Glomerular endothelial cell (primary cell): ENCODE results near the gene KCNK17. TPM values are rescaled to one million over a fixed set of nuclear protein-coding genes. Genes with fewer than 3 reads are reported as not detected.

Experiments used
- DNase-seq: peaks from one replicate; pipeline ENCODE4 v3.0.0-alpha.2; 2011; ENCODE audit warnings: low read depth, low spot score; ENCODE audit errors: extremely low read depth
- total RNA-seq: library from RNA; depleted of rRNA; stranded (reverse); fragments of >200 nt; gene quantifications from 2 replicates; pipeline ENCODE4 v1.2.3, GENCODE V29; 2015

KCNK17 gene
- total RNA-seq, 1 donor from 2014 or later = not detected

GRCh38 chr6:39274471-39274870 is 39.7 kb downstream of the KCNK17 start:
- no peak for DNase-seq

GRCh38 chr6:39273406-39273821 is 40.8 kb downstream of the KCNK17 start:
- DNase-seq = no peak

- no peak for DNase-seq
These were observed 44.3 kb downstream of the KCNK17 start for GRCh38 chr6:39269961-39270360.

GRCh38 chr6:39268721-39269120 is 45.5 kb downstream of the KCNK17 start:
- no peak for DNase-seq

- no peak for DNase-seq
These were observed 46.0 kb downstream of the KCNK17 start for GRCh38 chr6:39268171-39268570.

- DNase-seq = no peak
These were observed 47.4 kb downstream of the KCNK17 start for GRCh38 chr6:39266782-39267355.

GRCh38 chr6:39266375-39266774 is 47.8 kb downstream of the KCNK17 start:
- no peak for DNase-seq

- no peak for DNase-seq
These were observed 50.7 kb downstream of the KCNK17 start for GRCh38 chr6:39263303-39264037.

GRCh38 chr6:39261751-39262150 is 52.5 kb downstream of the KCNK17 start:
- DNase-seq = no peak

GRCh38 chr6:39260953-39261352 is 53.3 kb downstream of the KCNK17 start:
- DNase-seq = no peak

- no peak for DNase-seq
These were observed 53.8 kb downstream of the KCNK17 start for GRCh38 chr6:39260456-39260855.

- DNase-seq = no peak
These were observed 57.8 kb downstream of the KCNK17 start for GRCh38 chr6:39256294-39256940.

GRCh38 chr6:39254999-39255535 is 59.2 kb downstream of the KCNK17 start:
- no peak for DNase-seq

GRCh38 chr6:39251406-39251805 is 62.8 kb downstream of the KCNK17 start:
- DNase-seq = no peak

- DNase-seq = no peak
These were observed 63.7 kb downstream of the KCNK17 start for GRCh38 chr6:39250507-39250906.

GRCh38 chr6:39249278-39249677 is 64.9 kb downstream of the KCNK17 start:
- no peak for DNase-seq

Other genes starting within 250 kb of the KCNK17 start
- gene SAYSD1, start 199.2 kb downstream of the KCNK17 start, total RNA-seq = 12.2 and 16.7 TPM in 2 replicates
- not detected in 2 replicates for gene KCNK5, start 84.9 kb downstream of the KCNK17 start, total RNA-seq
- not detected in 2 replicates for gene KCNK16, start 8.3 kb upstream of the KCNK17 start, total RNA-seq